GM21717 (cell line): ENCODE measurements around the gene ITIH1.
"Not testable (repeated sequence)": the region's sequence is repeated elsewhere in the genome, so short reads cannot be mapped to it uniquely, and the experiment has no call there.

Experiments
- ATAC-seq: cut with Tn5 transposase; IDR thresholded peaks from one replicate; pipeline ENCODE4 v1.9.1; 2021; ENCODE audit warnings: mild to moderate bottlenecking, moderate library complexity; ENCODE audit not compliant: unreplicated experiment

ITIH1 gene

GRCh38 chr3:52777127-52777958, at the start of gene ITIH1:
ITIH1 (plus strand) TSS chr3:52777599; CDS start chr3:52777616, 17 bp downstream.
- ATAC-seq = no peak

- not testable (repeated sequence) for ATAC-seq
Measured at GRCh38 chr3:52728753-52729152, 48.6 kb upstream of the ITIH1 start.

- ATAC-seq = no peak
Measured at GRCh38 chr3:52730681-52731080, 46.7 kb upstream of the ITIH1 start.

- no peak for ATAC-seq
Measured at GRCh38 chr3:52731590-52731989, 45.8 kb upstream of the ITIH1 start.

- no peak for ATAC-seq
Measured at GRCh38 chr3:52733256-52733891, 44.0 kb upstream of the ITIH1 start.

GRCh38 chr3:52739730-52740129, 37.7 kb upstream of the ITIH1 start:
- ATAC-seq = no peak

- no peak for ATAC-seq
Measured at GRCh38 chr3:52742418-52743041, 34.9 kb upstream of the ITIH1 start.

GRCh38 chr3:52743152-52743551, 34.2 kb upstream of the ITIH1 start:
- ATAC-seq = no peak

GRCh38 chr3:52743721-52744120, 33.7 kb upstream of the ITIH1 start:
- no peak for ATAC-seq

- ATAC-seq = no peak
Measured at GRCh38 chr3:52752045-52752660, 25.2 kb upstream of the ITIH1 start.

- no peak for ATAC-seq
Measured at GRCh38 chr3:52754373-52754772, 23.0 kb upstream of the ITIH1 start.

- no peak for ATAC-seq
Measured at GRCh38 chr3:52756141-52756540, 21.3 kb upstream of the ITIH1 start.

GRCh38 chr3:52763466-52763865, 13.9 kb upstream of the ITIH1 start:
- ATAC-seq = no peak

GRCh38 chr3:52769786-52770455, 7.5 kb upstream of the ITIH1 start:
- ATAC-seq = no peak

- peak; percentile 89 for ATAC-seq
Measured at GRCh38 chr3:52770496-52771333, 6.7 kb upstream of the ITIH1 start, which contains the start of gene NEK4. NEK4 (minus strand) TSS chr3:52770940; CDS start chr3:52770746, 194 bp downstream.

GRCh38 chr3:52771334-52771681, 6.1 kb upstream of the ITIH1 start:
- peak; percentile 9 for ATAC-seq

- no peak for ATAC-seq
Measured at GRCh38 chr3:52771702-52772101, 5.7 kb upstream of the ITIH1 start.

- no peak for ATAC-seq
Measured at GRCh38 chr3:52773361-52774065, 3.9 kb upstream of the ITIH1 start.

- no peak for ATAC-seq
Measured at GRCh38 chr3:52774066-52774713, 3.2 kb upstream of the ITIH1 start.
